Liver (tissue), 10 donors: ENCODE measurements around the gene ARAP1. TPM values are rescaled to one million over a fixed set of nuclear protein-coding genes. Genes with fewer than 3 reads are reported as not detected.
A peak's percentile ranks its signal among the peaks of the same experiment; 100 is the strongest.

Experiments used
- DNase-seq: peaks from one replicate; pipeline ENCODE4 v3.0.0-alpha.2; 2017; ENCODE audit warnings: low spot score
- H3K27ac ChIP-seq, 2 donors: one replicate each; pipeline ENCODE4 v1.7.0; 2013; ENCODE audit warnings: inconsistent platforms in 2 of 2, low read length in 2 of 2, control low read depth in 1 of 2, low read depth in 1 of 2, mild to moderate bottlenecking in 1 of 2
- H3K27me3 ChIP-seq, 4 donors: one replicate each; pipeline versions ENCODE4 v1.6.1 to v1.7.0; 2013; ENCODE audit warnings: low read length in 3 of 4, inconsistent platforms in 1 of 4, mild to moderate bottlenecking in 1 of 4, moderate library complexity in 1 of 4; ENCODE audit not compliant: control insufficient read depth in 4 of 4, insufficient read depth in 4 of 4
- H3K36me3 ChIP-seq, 4 donors: one replicate each; pipeline versions ENCODE4 v1.6.1 to v1.7.0; 2013; ENCODE audit warnings: low read length in 3 of 4, mild to moderate bottlenecking in 3 of 4, low read depth in 1 of 4, moderate library complexity in 1 of 4; ENCODE audit not compliant: control insufficient read depth in 4 of 4, insufficient read depth in 3 of 4
- H3K4me1 ChIP-seq, 4 donors: one replicate each; pipeline versions ENCODE4 v1.6.1 to v1.7.0; 2013; ENCODE audit warnings: low read length in 3 of 4, mild to moderate bottlenecking in 3 of 4, moderate library complexity in 1 of 4; ENCODE audit not compliant: control insufficient read depth in 4 of 4, insufficient read depth in 4 of 4
- H3K4me3 ChIP-seq, 3 donors: one replicate each; pipeline versions ENCODE4 v1.6.1 to v1.7.0; 2013; ENCODE audit warnings: low read length in 3 of 3, control low read depth in 1 of 3, low read depth in 1 of 3, mild to moderate bottlenecking in 1 of 3
- H3K9ac ChIP-seq, 2 donors: one replicate each; pipeline ENCODE4 v1.7.0; 2013; ENCODE audit warnings: low read length in 2 of 2, mild to moderate bottlenecking in 2 of 2, moderate library complexity in 2 of 2, control low read depth in 1 of 2, low read depth in 1 of 2
- H3K9me3 ChIP-seq, 4 donors: one replicate each; pipeline versions ENCODE4 v1.6.1 to v1.7.0; 2013; ENCODE audit warnings: low read length in 3 of 4; ENCODE audit not compliant: control insufficient read depth in 4 of 4
- EGR1 ChIP-seq, 2 donors: IDR thresholded peaks; 2 replicates each; pipeline ENCODE4 v1.6.1; 2016 to 2018; ENCODE audit warnings: antibody characterized with exemption in 2 of 2, low read depth in 2 of 2
- FOXA1 ChIP-seq: IDR thresholded peaks from 2 replicates; pipeline ENCODE4 v1.6.1; 2016; ENCODE audit warnings: antibody characterized with exemption
- FOXA2 ChIP-seq: IDR thresholded peaks from 2 replicates; pipeline ENCODE4 v1.6.1; 2016; ENCODE audit warnings: antibody characterized with exemption
- TAF1 ChIP-seq: conservative IDR thresholded peaks from 2 replicates; pipeline ENCODE4 v1.6.1; 2016; ENCODE audit warnings: antibody characterized with exemption, mild to moderate bottlenecking
- ZBTB33 ChIP-seq: IDR thresholded peaks from 2 replicates; pipeline ENCODE4 v1.6.1; 2016; ENCODE audit warnings: antibody characterized with exemption
- WGBS: extraction: QIAGEN DNeasy Blood & Tissue Kit; methylation state at CpG from one replicate; pipeline ENCODE4 v1.1.7; 2013; 5-methylcytosine and 5-hydroxymethylcytosine counted together
- polyA plus RNA-seq, 2 donors: library from polyadenylated mRNA; stranded (reverse) in 1 of 2; unstranded in 1 of 2; fragments of 200-250 nt in 1 of 2; fragments of >200 nt in 1 of 2; fragmentation: Nextera tagmentation in 1 of 2; extraction: Ambion mirVana in 1 of 2; gene quantifications; one replicate each; pipeline versions ENCODE4 v1.2.1 to v1.2.3, GENCODE V29; 2013 to 2015
- small RNA-seq: library from RNA; depleted of rRNA; stranded (forward); fragments of <200 nt; gene quantifications from one replicate; pipeline ENCODE3, GENCODE V24; 2014
- total RNA-seq, 2 donors: library from RNA; depleted of rRNA; stranded (reverse); fragments of >200 nt; gene quantifications; one replicate each; pipeline ENCODE4 v1.2.3, GENCODE V29; 2014
- TF ChIP-seq, protein P1 (sequence below): IDR thresholded peaks from 2 replicates; pipeline ENCODE4 v1.6.1; 2016; ENCODE audit warnings: antibody characterized with exemption
- TF ChIP-seq, protein P2 (sequence below): IDR thresholded peaks from 2 replicates; pipeline ENCODE4 v1.6.1; 2016; ENCODE audit warnings: antibody characterized with exemption
- TF ChIP-seq, protein P3 (sequence below): IDR thresholded peaks from 2 replicates; pipeline ENCODE4 v1.6.1; 2016; ENCODE audit warnings: antibody characterized with exemption, mild to moderate bottlenecking
- donor health status: healthy.
- donor health status: healthy.
- donor health status: healthy.
- donor health status: healthy.
- donor health status: healthy.

Gene ARAP1
- total and polyA plus RNA-seq, 4 donors: 14.4 to 77.8 (median 43.5) TPM

DNA sequence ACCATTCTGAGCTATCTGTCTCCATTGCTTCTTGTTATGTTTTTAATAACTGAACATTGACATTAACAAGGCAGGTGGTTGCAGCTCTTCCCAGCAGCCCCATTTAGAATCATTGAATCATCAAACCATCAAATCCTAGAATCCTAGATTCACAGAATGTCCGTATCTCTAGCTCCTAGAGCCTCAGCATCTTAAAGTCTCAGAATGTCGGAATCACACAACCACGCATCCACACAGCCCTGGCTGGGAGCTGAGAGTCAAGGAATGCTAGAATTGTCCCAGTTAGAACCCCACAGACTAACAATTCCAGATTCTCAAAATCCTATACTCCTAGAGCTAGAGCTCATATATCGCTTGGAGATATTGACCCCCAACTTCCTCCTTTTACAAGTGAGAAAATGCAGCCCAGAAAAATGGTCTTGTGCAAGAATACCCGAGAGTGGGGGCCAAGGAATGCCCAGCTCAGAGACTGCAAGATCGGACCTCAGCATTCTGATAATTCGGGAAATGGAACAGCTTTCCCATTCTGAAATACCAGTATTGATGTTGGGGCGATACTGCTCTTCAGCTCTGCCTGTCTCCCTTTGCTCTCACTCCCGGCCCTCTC, 116.8 kb downstream of the ARAP1 start:
- 75% methylated on average over 9 of the region's 9 CpGs for WGBS
- Histone ChIP-seq H3K4me3 (no peak overlapping the region), H3K27me3 (no peaks in the 10 kb centered on the region), H3K27ac (peak overlapping the region; percentile 6 to 49), H3K9ac (no peak overlapping the region), H3K4me1 (peaks cover 0 to 7% (median 0%) of the 10 kb centered on the region in 4 donors), H3K9me3 (no peaks in the 10 kb centered on the region), H3K36me3 (no peaks in the 10 kb centered on the region)
- DNase-seq: no peak
- TF ChIP-seq ZBTB33: no peak
- no peak for TF ChIP-seq EGR1 (IDR thresholded peaks at IDR 0.05; ENCODE audit: low read depth in 2 of 2)
- TF ChIP-seq, protein P1, sequence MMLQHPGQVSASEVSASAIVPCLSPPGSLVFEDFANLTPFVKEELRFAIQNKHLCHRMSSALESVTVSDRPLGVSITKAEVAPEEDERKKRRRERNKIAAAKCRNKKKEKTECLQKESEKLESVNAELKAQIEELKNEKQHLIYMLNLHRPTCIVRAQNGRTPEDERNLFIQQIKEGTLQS: no peak
- TF ChIP-seq, protein P2, sequence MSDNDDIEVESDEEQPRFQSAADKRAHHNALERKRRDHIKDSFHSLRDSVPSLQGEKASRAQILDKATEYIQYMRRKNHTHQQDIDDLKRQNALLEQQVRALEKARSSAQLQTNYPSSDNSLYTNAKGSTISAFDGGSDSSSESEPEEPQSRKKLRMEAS: no peak
- TF ChIP-seq FOXA1: no peak
- no peak for TF ChIP-seq FOXA2
- TF ChIP-seq TAF1: no peak
- TF ChIP-seq, protein P3, sequence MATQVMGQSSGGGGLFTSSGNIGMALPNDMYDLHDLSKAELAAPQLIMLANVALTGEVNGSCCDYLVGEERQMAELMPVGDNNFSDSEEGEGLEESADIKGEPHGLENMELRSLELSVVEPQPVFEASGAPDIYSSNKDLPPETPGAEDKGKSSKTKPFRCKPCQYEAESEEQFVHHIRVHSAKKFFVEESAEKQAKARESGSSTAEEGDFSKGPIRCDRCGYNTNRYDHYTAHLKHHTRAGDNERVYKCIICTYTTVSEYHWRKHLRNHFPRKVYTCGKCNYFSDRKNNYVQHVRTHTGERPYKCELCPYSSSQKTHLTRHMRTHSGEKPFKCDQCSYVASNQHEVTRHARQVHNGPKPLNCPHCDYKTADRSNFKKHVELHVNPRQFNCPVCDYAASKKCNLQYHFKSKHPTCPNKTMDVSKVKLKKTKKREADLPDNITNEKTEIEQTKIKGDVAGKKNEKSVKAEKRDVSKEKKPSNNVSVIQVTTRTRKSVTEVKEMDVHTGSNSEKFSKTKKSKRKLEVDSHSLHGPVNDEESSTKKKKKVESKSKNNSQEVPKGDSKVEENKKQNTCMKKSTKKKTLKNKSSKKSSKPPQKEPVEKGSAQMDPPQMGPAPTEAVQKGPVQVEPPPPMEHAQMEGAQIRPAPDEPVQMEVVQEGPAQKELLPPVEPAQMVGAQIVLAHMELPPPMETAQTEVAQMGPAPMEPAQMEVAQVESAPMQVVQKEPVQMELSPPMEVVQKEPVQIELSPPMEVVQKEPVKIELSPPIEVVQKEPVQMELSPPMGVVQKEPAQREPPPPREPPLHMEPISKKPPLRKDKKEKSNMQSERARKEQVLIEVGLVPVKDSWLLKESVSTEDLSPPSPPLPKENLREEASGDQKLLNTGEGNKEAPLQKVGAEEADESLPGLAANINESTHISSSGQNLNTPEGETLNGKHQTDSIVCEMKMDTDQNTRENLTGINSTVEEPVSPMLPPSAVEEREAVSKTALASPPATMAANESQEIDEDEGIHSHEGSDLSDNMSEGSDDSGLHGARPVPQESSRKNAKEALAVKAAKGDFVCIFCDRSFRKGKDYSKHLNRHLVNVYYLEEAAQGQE: no peak

Small RNA genes lying within 50 kb of the gene (small RNA-seq; reads per million reads assigned to genes)
- gene MIR4692: not detected
- gene RF00019: not detected

Other genes starting within 250 kb of the ARAP1 start
- 10 to 100 TPM in 1 of 2 donors, 1 to 10 TPM in 1; 9.3 to 32.8 TPM for gene PDE2A, start 78.0 kb downstream of the ARAP1 start, total RNA-seq
- gene PDE2A, start 78.0 kb downstream of the ARAP1 start, polyA plus RNA-seq: 10 to 100 TPM in 1 of 2 donors, 1 to 10 TPM in 1; 4.3 to 16.6 TPM
- gene STARD10, start 41.6 kb upstream of the ARAP1 start, total RNA-seq: 100 to 1,000 TPM in 1 of 2 donors, 10 to 100 TPM in 1; 70.5 to 176 TPM
- 100 to 1,000 TPM; 287 to 328 TPM for gene STARD10, start 41.6 kb upstream of the ARAP1 start, polyA plus RNA-seq
- 10 to 100 TPM in 1 of 2 donors, 1 to 10 TPM in 1; 5.7 to 17.8 TPM for gene ATG16L2, start 62.0 kb upstream of the ARAP1 start, total RNA-seq
- gene ATG16L2, start 62.0 kb upstream of the ARAP1 start, polyA plus RNA-seq: 1 to 10 TPM; 4.7 to 9.0 TPM